ENCODE data around the gene TMCC3. TPM values are rescaled to one million over a fixed set of nuclear protein-coding genes. Genes with fewer than 3 reads are reported as not detected.

TMCC3 gene
- total RNA-seq, 2 experiments from 2014 or later: 5.7 to 9.4 TPM

DNA sequence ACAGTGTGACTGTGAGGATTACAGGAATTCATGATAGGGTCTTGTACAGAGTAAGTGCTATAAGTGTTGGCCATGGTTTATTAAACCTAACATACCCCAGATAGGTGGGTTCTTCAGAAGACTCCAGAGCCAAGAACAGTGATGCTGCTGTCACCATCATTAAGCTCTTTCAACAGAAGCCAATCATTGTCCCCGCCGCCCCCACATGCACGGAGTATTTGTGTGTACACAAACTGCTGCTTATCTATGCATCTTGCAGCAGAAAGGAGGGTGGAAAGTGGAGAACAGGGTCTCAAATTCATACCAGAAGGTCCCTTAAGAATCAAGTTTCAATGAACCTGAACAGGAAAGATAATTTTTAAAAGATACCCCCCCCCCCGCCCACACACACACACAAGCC is 51.2 kb downstream of the TMCC3 start:
- ChIA-PET CTCF (ENCODE audit: unreplicated experiment) (no interaction called here), POLR2A (no interaction called here)
- Histone ChIP-seq H3K9me3 (ENCODE audit: low read length) (no peaks in the 10 kb centered on the region), H2AFZ (ENCODE audit: low read length) (no peak overlapping the region), H3K4me3 (ENCODE audit: low read depth, low read length, poor library complexity, severe bottlenecking) (no peak overlapping the region), H4K20me1 (ENCODE audit: insufficient read depth, low read length) (no peaks in the 10 kb centered on the region), H3K27ac (ENCODE audit: low read depth, low read length, poor library complexity, severe bottlenecking) (no peak overlapping the region), H3K4me1 (ENCODE audit: insufficient read depth, low read length, poor library complexity, severe bottlenecking) (no peaks in the 10 kb centered on the region), H3K9me2 (ENCODE audit: insufficient read depth, low read length) (no peaks in the 10 kb centered on the region), H3K4me2 (ENCODE audit: low read length) (no peak overlapping the region), H3K36me3 (ENCODE audit: insufficient read depth, low read length) (no peaks in the 10 kb centered on the region), H3K79me2 (ENCODE audit: insufficient read depth, low read depth, low read length) (no peaks in the 10 kb centered on the region)
- no peak for TF ChIP-seq EZH2phosphoT487 (IDR thresholded peaks at IDR 0.05; ENCODE audit: borderline replicate concordance, low read depth, low read length)
- TF ChIP-seq, protein P1, sequence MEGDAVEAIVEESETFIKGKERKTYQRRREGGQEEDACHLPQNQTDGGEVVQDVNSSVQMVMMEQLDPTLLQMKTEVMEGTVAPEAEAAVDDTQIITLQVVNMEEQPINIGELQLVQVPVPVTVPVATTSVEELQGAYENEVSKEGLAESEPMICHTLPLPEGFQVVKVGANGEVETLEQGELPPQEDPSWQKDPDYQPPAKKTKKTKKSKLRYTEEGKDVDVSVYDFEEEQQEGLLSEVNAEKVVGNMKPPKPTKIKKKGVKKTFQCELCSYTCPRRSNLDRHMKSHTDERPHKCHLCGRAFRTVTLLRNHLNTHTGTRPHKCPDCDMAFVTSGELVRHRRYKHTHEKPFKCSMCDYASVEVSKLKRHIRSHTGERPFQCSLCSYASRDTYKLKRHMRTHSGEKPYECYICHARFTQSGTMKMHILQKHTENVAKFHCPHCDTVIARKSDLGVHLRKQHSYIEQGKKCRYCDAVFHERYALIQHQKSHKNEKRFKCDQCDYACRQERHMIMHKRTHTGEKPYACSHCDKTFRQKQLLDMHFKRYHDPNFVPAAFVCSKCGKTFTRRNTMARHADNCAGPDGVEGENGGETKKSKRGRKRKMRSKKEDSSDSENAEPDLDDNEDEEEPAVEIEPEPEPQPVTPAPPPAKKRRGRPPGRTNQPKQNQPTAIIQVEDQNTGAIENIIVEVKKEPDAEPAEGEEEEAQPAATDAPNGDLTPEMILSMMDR (conservative IDR thresholded peaks at IDR 0.05; ENCODE audit: low read length): no peak
- intact Hi-C loops (cut with micrococcal nuclease; ENCODE audit: unreplicated experiment): no loop called here
- no peak for DNase-seq (ENCODE audit: low spot score)
- no TSS peak for BruUV-seq (replicated peaks)

GRCh38 chr12:94597268-94597667 is 53.1 kb downstream of the TMCC3 start:
- no peak for DNase-seq (ENCODE audit: low spot score)
- Histone ChIP-seq H3K9me2 (ENCODE audit: insufficient read depth, low read length) (no peaks in the 10 kb centered on the region), H3K9me3 (ENCODE audit: low read length) (no peaks in the 10 kb centered on the region), H4K20me1 (ENCODE audit: insufficient read depth, low read length) (no peaks in the 10 kb centered on the region), H3K4me1 (ENCODE audit: insufficient read depth, low read length, poor library complexity, severe bottlenecking) (no peaks in the 10 kb centered on the region), H2AFZ (ENCODE audit: low read length) (no peak overlapping the region), H3K4me3 (ENCODE audit: low read depth, low read length, poor library complexity, severe bottlenecking) (no peak overlapping the region), H3K79me2 (ENCODE audit: insufficient read depth, low read depth, low read length) (no peaks in the 10 kb centered on the region), H3K4me2 (ENCODE audit: low read length) (no peak overlapping the region), H3K27ac (ENCODE audit: low read depth, low read length, poor library complexity, severe bottlenecking) (no peak overlapping the region), H3K36me3 (ENCODE audit: insufficient read depth, low read length) (no peaks in the 10 kb centered on the region)
- intact Hi-C loops (cut with micrococcal nuclease; ENCODE audit: unreplicated experiment): no loop called here
- BruUV-seq (replicated peaks): no TSS peak
- ChIA-PET POLR2A (no interaction called here), CTCF (ENCODE audit: unreplicated experiment) (no interaction called here)
- TF ChIP-seq, protein P1 (conservative IDR thresholded peaks at IDR 0.05; ENCODE audit: low read length): no peak
- TF ChIP-seq EZH2phosphoT487 (IDR thresholded peaks at IDR 0.05; ENCODE audit: borderline replicate concordance, low read depth, low read length): no peak

DNA sequence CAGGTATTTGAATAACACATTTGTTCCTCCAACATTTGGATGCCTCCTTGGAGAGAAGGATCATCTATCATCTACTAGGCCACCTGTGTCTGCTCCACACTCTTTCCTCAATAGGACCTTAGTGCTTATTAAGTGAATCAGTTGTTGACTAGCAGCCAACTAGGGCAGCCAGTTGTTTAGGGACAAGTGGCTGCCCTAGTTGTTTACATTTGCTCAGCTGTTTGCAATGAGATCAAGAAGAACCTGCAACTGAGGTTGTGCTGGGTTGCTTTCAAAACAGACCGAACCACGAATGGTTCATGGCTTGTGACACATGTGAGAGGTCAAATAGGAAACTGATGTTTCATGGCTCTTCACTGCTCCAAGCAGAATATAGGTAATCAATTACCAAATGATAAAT is 53.8 kb downstream of the TMCC3 start:
- CTCF ChIA-PET (ENCODE audit: unreplicated experiment): no interaction called here
- no peaks in the 10 kb centered on the region for H3K79me2 ChIP-seq (ENCODE audit: insufficient read depth, low read depth, low read length)
- TF ChIP-seq EZH2phosphoT487 (IDR thresholded peaks at IDR 0.05; ENCODE audit: borderline replicate concordance, low read depth, low read length): no peak
- TF ChIP-seq, protein P1 (conservative IDR thresholded peaks at IDR 0.05; ENCODE audit: low read length): no peak
- no peak overlapping the region for H3K4me3 ChIP-seq (ENCODE audit: low read depth, low read length, poor library complexity, severe bottlenecking)
- intact Hi-C loops (cut with micrococcal nuclease; ENCODE audit: unreplicated experiment): no loop called here
- H3K9me2 ChIP-seq (ENCODE audit: insufficient read depth, low read length): no peaks in the 10 kb centered on the region
- BruUV-seq (replicated peaks): no TSS peak
- no peaks in the 10 kb centered on the region for H4K20me1 ChIP-seq (ENCODE audit: insufficient read depth, low read length)
- no peak overlapping the region for H2AFZ ChIP-seq (ENCODE audit: low read length)
- no peak overlapping the region for H3K27ac ChIP-seq (ENCODE audit: low read depth, low read length, poor library complexity, severe bottlenecking)
- H3K4me1 ChIP-seq (ENCODE audit: insufficient read depth, low read length, poor library complexity, severe bottlenecking): no peaks in the 10 kb centered on the region
- no peak overlapping the region for H3K4me2 ChIP-seq (ENCODE audit: low read length)
- no peaks in the 10 kb centered on the region for H3K9me3 ChIP-seq (ENCODE audit: low read length)
- POLR2A ChIA-PET: interaction anchor here (0.6 kb wide), 1 partner anchor 78 kb away, joined by 3 read pairs; no protein-coding TSS in a partner anchor
- DNase-seq (ENCODE audit: low spot score): no peak
- no peaks in the 10 kb centered on the region for H3K36me3 ChIP-seq (ENCODE audit: insufficient read depth, low read length)

Measured in OCI-LY7 (cell line).